Amniotic epithelial cell (primary cell): ENCODE results near the gene GJA5.

Experiments used
- DNase-seq: peaks from one replicate; pipeline ENCODE4 v3.0.0-alpha.2; 2010; ENCODE audit warnings: low read depth

The GJA5 gene

DNA sequence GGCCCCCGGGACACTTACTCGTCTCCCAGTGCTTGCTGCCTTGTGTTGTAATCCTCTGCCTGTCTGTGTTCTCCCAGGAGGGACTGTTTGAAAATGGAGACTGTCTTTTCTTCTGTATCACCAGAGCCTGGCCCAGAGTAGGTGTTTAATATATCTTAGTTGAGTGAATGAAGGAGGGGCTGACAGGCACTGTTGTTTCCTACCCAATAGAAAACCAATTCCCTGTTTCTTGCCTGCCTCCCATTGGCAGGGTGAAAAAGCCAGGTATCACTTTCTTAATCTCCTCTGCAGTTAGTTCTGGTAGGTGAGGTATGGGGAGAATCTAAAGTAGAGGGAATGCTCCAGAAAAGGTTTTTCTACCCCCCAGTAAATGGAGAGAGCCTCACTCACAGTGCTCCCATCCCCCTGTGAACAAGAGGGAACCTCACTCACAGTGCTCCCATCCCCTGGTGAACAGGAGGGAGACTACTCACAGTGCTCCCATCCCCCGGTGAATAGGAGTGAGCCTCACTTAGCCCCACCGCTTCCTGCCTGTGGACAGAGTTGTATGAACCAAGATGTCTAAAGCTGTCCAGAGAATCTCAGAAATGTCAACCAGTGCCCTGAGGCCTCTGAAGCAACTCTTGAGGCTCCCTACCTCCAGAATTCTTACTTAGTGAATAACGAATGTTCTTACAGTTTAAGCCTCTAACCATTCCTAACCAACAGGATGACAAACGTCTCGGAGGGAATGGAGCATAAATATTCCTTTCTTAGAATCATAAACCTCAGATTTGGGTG lies at the start of gene GJA5:
Gene GJA5, minus strand, starts transcription at position 122 of the 780 bp plus-strand sequence. CDS start 1,364 bp downstream, outside the sequence.
- DNase-seq = peak; percentile 56

DNA sequence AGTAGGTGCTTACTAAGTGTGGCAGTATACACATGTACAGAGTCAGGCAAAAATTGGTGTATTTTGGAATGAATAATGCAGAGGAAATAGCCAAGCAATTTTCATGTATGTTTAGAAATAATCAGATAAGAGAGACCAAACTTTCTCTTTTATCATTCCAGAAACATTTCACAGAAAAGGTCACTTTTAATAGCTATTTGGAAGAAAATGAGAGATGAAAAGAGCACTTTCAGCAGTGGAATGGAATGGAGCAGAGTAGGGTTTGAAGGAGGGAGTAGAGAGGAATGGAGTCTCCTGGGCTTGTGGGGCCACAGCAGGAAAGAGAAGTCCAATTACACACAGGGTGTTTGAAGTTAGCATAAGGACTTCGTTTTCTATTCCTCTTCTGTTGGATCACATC lies 48.8 kb upstream of the GJA5 start:
- no peak for DNase-seq

DNA sequence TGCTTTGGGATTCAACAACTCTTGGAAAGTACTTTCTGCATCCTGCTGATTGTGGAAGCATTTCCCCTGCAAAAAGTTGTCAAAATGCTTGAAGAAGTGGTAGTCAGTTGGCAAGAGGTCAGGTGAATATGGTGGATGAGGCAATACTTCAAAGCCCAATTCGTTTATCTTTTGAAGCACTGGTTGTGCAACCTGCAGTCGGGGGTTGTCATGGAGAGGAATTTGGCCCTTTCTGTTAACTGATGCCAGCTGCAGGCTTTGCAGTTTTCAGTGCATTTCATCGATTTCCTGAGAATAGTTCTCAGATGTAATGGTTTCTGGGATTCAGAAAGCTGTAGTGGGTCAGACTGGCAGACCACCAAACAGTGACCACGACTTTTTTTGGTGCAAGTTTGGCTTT lies 47.6 kb upstream of the GJA5 start:
- peak; percentile 58 for DNase-seq

DNA sequence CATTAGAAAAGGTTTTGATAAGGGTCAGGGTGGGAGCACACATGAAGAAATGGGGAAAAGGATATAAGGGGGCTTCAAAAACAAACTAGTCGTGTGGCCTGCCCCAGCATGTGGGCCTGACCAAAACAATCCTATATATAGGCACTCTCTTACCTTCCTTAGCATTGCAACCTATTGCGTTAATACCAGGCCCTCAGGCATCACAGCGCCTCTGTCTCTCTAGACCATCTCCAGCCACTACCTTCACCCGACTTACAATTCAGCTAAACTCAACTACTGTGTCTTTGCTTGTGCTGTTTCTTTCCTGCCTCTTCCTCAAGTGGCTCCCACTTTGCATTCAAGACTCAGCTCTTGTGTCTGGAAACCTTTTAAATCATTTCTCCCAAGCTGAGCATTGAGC lies 47.0 kb upstream of the GJA5 start:
- DNase-seq = no peak

DNA sequence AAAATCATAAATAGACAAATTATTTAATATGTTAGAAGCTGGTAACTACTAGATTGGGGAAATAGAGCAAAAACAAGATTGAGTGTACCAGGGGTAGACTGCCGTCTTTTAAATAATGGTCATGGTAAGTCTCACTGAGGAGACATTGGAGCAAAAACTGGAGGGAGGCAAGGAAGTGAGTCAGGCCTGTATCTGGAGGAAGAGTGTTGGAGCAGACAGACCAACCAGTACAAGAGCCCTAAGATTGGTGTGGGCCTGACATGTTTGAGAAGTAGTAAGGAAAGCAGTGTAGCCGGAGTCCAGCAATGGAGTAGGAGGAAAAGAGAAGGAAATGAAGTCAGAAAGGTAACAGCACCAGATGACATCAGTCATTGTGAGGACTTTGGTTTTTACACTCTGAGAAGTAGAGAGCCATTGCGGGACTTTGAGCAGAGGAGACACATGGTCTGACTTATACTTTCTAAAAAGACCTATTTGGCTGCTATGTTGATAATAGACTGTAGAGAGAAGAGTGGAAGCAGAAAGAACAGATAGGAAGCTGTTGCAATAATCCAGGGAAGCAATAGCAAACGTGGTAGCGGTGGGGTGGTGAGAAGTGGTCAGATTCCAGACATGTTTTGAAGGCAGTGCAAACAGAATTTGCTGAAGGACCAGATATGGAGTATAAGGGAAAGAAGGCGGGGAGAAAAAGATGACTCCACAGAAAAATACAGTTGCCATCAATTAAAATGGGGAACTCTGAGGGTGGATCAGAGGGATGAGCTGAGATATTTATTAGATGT lies 44.7 kb upstream of the GJA5 start:
- DNase-seq = peak; percentile 29

DNA sequence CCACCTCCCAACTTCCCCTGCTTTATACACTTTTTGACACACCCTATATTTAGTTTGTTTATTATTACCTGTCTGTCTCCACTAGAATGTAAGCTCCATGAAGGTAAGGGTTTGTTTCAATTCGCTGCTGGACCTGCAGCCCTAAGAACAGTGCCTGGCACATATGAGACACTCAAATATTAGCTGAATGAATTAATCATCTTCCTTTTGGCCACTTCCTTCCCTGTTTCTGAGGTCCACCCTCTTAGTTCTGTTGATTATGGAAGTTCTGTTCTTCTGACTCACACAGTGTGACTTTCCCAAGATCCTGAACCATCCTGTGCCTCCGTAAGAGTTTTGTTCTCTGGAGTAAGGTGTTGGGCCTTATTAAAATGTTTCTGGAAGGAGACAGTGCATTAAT lies 40.4 kb upstream of the GJA5 start:
- DNase-seq = no peak

DNA sequence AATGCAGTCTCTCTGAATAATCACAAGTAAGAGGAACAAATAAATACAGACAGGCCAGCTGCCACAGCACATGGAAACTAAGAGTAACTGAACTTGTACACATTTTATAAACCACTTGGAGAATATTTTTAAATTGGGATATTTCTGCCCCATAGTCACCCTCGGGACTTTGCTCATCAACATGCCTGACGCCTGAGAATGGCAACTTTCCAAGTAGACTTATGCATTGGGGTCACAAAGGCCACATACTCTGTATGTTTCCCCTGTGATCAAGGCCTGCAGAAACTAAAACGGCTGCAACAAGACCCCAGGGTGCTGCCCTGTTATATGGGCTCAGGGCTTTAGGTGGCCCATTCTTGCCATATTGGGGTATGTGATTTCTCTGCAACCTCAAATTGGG lies 38.3 kb upstream of the GJA5 start:
- DNase-seq = no peak

DNA sequence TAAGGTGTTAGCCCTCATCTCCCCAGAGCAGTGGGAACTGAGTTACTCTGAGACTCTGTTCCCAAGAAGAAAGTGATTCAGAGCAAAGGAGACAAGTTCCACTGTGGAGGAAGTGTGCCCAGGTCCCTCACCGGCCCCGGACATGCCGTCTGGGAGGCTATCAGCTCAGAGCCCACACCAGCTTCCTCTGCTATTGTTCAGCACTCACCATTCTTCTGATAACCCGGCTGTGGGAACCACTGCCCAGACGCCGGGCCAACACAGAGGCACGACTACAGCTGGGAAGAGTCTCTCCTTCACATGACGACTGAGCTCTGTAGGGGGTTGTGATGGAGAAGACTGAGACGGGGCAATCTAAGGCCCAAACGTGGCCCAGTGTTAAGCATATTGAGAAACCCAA lies 34.2 kb upstream of the GJA5 start:
- no peak for DNase-seq

DNA sequence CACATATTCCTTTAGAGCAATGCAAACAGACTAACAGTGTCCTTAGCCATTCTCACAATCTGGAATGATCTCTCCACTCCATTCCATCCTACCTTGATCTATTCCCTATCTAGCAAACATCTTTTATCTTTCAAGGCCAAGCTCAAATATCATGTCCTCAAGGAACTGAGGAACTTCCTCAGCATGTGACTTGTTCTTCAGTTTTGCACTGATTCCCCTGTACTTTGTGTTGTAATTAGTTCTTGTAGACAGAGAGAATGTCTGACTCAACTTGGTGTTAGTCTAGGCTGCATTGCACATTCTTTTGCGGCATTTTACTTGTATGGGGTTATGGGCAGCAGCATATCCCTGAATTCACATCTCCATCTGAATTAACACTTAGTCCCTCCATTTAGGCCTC lies 31.5 kb upstream of the GJA5 start:
- DNase-seq = peak; percentile 8

DNA sequence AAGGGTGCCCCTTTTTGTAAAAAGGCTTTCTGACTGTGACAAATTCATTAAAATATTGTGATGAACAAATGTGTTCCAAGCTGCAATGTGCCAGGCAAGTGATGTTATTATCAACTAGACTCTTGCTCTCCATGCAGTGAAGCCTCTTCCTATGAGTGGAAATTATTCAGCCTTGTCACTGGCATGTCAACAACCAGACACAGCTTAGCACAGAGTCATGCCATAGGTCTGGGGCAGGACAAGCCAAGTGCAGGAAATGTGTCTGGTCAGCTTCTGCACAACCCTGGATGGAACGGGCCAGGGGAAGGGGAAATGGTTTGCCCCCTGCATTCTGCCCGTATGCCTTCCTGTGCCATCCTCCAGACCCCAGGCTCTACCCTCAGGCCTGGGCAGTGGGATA lies 27.4 kb upstream of the GJA5 start:
- no peak for DNase-seq

DNA sequence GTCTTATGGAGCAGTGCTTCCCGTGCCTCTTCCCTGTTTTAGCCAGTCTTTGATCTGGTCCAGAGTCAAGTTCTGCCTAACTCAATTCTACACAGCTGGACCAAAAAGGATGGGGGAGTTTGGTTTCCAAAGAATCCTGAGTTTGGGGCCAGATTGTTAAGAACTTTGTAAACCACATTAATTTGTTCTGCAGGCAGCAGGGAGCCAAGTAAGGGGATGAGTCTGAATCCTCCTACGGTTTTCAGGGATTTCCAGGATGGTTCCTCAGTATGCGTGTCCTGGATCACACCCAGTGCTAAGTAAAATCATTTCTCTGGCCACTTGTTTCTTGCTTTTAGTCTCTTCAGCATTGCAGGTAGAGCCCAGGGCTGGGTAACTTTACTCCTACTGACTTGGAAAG lies 26.1 kb upstream of the GJA5 start:
- DNase-seq = peak; percentile 36

DNA sequence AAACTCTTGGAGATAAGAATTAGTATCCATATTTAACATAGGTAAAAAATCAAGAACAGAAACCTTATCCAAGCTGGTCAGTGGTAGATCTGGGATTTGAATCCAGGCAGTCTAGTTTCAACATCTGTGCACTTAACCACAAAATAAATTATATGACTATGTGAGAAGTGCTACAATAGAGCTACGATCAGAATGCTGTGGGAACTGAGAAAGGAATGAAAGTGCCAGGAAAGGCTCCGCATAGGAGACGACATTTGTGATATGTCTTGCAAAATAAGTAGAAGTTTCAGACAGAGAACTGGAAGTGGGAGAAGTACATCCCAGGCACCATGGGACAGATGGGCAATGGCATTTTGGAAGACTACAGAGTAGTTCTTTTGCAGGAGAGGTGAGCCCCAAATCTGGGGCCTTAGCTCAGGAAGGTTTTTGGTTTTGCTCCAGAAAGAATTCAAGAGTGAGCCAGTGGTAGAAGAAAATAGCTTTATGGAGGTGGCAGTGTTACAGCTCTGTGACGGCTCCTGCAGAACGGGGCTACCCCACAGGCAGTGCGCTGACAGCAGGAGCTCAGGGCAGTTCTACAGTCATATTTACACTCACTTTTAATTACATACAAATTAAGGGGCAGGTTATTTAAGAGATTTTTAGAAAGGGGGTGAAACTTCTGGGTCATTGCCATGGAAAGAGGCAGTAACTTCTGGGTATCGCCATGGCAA lies 25.5 kb upstream of the GJA5 start:
- peak; percentile 14 for DNase-seq

DNA sequence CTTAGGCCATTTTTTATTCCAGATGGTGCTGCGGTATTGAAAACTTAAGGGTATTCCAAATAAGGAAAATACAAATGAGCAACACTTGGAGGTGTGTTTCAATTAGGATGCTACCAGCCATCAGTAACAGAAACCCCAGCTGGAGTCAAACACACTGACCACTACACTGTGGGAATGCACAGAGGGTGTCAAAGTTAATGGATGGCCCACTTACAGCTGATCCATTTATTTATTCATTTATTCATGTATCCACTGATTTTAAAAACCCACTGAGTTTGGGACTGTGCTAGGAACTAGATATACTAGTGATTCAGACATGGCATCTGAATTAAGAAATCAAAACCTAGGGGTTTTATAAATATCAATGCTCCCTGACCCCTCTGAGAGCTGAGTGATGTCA lies 24.5 kb upstream of the GJA5 start:
- DNase-seq = no peak

DNA sequence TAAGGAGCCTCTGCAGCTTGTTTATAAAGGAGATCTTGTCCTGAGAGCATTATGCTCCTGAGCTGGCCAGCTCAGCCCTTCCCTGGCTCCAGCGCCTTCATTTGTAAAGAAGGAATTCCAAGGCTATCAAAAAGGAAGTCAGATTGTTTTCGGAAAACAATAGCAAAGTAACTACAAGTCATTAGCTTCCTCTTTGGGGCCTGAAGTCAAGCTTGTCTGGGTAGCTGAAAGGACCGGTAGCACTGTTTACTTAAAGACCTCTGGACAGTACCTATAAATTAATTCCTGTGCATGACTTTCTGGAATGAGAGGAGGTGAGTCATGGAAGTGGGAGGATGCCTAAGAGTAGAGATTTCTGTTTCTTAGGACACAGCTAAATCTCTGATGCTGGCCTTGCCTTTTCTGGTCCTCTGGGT lies 20.7 kb upstream of the GJA5 start:
- peak; percentile 51 for DNase-seq

DNA sequence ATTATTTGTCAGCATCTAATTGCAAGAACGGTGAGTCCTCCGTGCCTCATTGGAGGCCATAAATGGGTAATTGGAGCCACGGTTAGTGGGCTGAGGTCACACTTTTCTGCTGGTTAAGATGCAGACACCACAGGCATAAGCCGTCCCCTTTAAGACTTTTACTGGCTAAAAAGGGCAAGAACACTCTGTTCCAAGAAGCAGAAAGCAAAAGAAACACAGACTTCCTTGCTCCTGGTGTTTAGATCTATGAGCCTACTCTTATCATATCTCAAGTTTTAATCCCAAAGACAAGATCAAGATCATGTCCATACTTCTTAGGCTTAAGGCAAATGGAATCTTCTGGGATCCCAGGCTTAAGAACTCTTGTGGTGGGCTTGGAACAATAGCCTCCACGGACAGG lies 17.3 kb upstream of the GJA5 start:
- no peak for DNase-seq

DNA sequence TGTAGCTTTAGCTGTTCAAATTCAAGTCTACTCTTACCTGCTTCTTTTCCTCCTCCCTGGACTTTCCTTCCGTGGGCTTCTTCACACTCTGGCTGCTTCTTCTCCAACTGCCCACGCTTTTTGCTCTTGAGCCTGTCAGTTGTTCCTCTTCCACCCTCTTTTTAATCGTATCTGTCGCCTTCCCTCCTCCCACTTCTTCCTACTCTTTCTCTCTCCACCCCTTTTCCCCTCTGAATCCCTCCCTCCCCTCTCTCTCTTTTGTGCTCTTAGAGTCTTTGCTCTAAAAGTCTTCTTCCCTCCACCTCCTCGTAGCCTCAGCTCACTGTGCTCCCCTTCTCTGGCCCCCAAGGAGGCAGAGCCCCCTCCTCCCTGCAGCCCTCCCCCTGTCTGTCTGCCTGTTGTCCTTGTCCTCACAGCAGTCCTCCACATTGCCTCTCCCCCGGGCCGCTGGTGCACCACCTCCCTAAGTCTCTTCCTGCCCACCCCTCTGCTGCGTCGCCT lies 12.9 kb upstream of the GJA5 start:
- no peak for DNase-seq

DNA sequence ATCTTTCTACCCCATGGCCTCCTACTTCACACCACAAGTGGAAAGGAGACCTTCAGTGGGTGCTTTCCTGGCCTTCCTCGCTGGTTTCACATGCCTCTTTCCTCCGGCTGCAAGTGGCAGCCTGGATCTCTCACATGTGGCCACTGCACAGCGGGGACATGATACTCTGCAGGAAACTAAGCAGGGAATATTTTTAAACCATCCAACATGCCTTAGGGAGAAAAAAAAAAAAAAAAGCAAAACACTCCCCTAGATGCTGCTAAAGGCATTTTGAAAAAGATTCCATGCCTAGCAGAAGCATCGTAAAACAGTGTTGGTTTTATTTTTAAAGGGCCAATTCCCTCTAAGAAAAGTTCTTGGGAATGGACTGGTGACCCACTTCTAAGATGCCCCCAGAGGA lies 12.2 kb upstream of the GJA5 start:
- no peak for DNase-seq

DNA sequence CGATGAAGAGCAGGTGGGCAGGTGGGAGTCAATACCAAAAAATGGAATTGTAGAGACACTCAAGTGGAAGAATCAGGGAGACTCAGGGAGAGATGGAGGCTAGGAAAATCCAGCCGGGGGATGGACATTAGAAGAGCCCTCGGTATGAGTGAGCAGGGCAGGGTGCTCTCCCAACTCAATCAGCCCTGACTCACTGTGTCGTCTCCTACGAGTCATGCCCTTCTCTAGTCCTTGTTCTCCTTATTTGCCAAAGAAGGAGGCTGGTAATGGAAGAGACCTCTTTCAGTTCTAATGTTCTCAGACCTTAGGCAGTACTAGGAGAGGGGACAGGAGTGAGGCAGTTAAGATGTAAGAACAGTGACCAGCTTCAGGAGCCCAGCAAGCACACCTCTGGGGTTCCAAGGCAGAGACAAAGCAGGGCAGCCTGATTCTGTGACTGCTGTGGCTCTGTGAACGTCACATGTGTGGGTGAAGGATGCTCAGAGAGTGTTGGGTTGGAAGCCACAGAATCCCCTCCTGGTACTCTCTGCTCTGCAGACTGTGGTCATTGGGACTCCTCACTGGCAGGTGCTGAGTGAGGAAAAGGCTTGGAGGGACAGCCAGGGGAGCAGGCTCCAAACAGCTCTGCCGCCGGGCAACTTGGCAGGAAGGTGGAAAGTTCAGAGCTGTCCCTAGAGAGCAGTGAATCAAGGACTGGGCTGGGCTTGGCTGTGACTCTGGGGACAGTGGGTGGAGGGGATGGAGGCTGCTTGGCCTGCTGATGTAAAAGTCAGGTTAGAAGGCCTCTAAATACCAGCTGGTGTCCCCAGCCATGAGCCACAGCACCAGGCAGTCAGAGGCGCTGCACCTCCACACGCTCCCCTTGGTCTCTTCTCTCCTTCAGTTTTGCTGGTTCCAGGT lies 11.1 kb upstream of the GJA5 start:
- DNase-seq = no peak

DNA sequence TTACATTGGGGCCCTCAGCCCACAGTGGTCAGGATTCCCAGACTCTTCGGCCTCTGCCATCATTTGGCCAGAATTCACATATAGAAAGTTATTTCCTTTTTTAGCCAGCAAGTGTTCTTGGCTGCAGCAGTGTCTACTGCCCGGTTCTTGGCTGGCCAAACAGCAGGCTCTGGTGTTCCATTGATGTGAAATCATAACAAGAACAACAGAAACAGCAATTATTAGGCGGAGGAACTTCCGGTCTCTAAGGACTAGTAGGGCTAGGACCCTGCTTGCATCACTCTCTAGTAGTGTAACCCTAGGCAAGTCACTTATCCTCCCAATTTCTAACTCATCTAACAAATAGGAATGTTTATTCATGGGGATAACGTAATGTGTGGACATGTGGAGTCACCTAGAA lies 8.7 kb upstream of the GJA5 start:
- DNase-seq = no peak

DNA sequence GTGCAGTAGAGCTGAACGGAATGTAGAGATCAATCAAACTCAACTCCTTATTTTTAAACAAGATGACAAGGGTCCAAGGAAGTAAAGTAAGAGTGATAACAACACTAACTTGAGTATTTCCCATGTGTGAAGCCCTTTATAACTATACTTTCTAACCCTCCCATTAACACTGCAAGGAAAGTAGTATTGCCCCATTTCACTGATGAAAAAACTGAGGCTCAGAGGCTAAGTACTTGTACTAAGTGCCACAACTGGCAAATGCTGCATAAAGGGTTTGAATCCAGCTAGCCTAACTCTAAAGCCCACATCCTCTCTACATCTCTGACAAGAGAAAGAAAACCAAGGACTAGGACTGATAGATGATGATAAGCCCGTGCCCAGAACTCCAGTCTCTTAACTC lies 8.2 kb upstream of the GJA5 start:
- no peak for DNase-seq

DNA sequence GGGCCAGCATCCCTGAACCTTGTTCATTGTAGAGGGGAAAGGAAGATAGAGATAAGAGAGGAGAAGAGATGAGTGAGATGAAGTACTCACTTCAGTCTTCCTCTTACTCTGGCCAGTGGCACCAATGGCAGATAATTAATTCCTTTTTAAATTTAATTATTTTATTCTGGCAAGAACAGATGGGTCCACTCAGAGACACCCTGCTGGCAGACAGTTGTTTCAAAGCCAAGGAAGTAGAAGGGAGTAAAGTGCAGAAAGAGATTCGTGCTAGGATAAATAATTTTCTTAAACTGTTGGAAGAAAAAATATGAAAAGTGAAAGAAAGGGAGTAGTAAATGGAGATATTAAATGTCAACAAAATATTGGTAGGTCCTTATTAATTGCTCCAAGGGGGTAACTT lies 7.7 kb upstream of the GJA5 start:
- no peak for DNase-seq
